WTC11 (cell line): ENCODE data around the gene SMYD3. TPM values are rescaled to one million over a fixed set of nuclear protein-coding genes. Genes with fewer than 3 reads are reported as not detected.

Experiments
- ATAC-seq: fragments of 200-7000 bp; cut with Tn5 transposase; 2 replicates; pipeline ENCODE4 v1.10.0; 2021; ENCODE audit warnings: mild to moderate bottlenecking, moderate library complexity
- CTCF ChIA-PET: fragments of 300-600 bp; sonication (Branson Sonifier 250); formaldehyde crosslinking; loops from one replicate; lab custom pipeline; 2021; ENCODE audit warnings: antibody characterized with exemption; lab: Charles Lee
- POLR2A ChIA-PET: fragments of 350-600 bp; sonication (Branson Sonifier 250); formaldehyde crosslinking; loops from one replicate; lab custom pipeline; 2021; ENCODE audit warnings: antibody characterized with exemption; lab: Charles Lee
- DNase-seq: peaks from one replicate; pipeline ENCODE4 v3.0.0; 2021; ENCODE audit warnings: low spot score
- H3K27ac Mint-ChIP-seq: 2 replicates; pipeline ENCODE4 v1.8.0; 2021; ENCODE audit warnings: mixed read lengths
- H3K27me3 Mint-ChIP-seq: 2 replicates; pipeline ENCODE4 v1.8.0; 2021; ENCODE audit warnings: low read depth, mild to moderate bottlenecking, moderate library complexity, mixed read lengths
- H3K36me3 Mint-ChIP-seq: 2 replicates; pipeline ENCODE4 v1.8.0; 2021; ENCODE audit warnings: mixed read lengths
- H3K4me1 Mint-ChIP-seq: 2 replicates; pipeline ENCODE4 v1.8.0; 2022; ENCODE audit warnings: mixed read lengths
- H3K4me3 Mint-ChIP-seq: 2 replicates; pipeline ENCODE4 v1.8.0; 2021; ENCODE audit warnings: mild to moderate bottlenecking, moderate library complexity, mixed read lengths
- H3K9me3 Mint-ChIP-seq: 2 replicates; pipeline ENCODE4 v1.8.0; 2021; ENCODE audit warnings: mixed read lengths
- ATF6 ChIP-seq: sonication (generic); formaldehyde crosslinking; IDR thresholded peaks from 2 replicates; pipeline ENCODE4 v1.8.1; 2023; ENCODE audit warnings: mild to moderate bottlenecking, missing genetic modification reagents
- CTCF ChIP-seq: fragments of 200-600 bp; IDR thresholded peaks from 2 replicates; pipeline ENCODE4 v1.8.0; 2022; ENCODE audit warnings: antibody characterized with exemption
- ELF4 ChIP-seq: sonication (generic); formaldehyde crosslinking; IDR thresholded peaks from 2 replicates; pipeline ENCODE4 v1.8.1; 2022; ENCODE audit warnings: low read depth, mild to moderate bottlenecking, moderate library complexity, missing genetic modification reagents
- FOXJ3 ChIP-seq: sonication (generic); formaldehyde crosslinking; IDR thresholded peaks from 2 replicates; pipeline ENCODE4 v1.9.0; 2021; ENCODE audit warnings: missing genetic modification reagents, mild to moderate bottlenecking, borderline replicate concordance
- FOXP1 ChIP-seq: sonication (generic); formaldehyde crosslinking; IDR thresholded peaks from 2 replicates; pipeline ENCODE4 v1.8.0; 2022; ENCODE audit warnings: missing genetic modification reagents, mild to moderate bottlenecking, moderate library complexity, borderline replicate concordance
- GABPB1 ChIP-seq: sonication (generic); formaldehyde crosslinking; IDR thresholded peaks from 2 replicates; pipeline ENCODE4 v1.8.1; 2023; ENCODE audit warnings: mild to moderate bottlenecking, missing genetic modification reagents
- GRHL2 ChIP-seq: fragments of 250-450 bp; sonication (Bioruptor Pico); IDR thresholded peaks from 2 replicates; pipeline ENCODE4 v1.8.0; 2022; ENCODE audit warnings: mild to moderate bottlenecking, moderate library complexity; ENCODE audit not compliant: insufficient replicate concordance, severe bottlenecking
- HMGA2 ChIP-seq: fragments of 250-450 bp; sonication (Bioruptor Pico); IDR thresholded peaks from 2 replicates; pipeline ENCODE4 v1.4.0; 2021; ENCODE audit warnings: mild to moderate bottlenecking, moderate library complexity
- HMGXB4 ChIP-seq: sonication (generic); formaldehyde crosslinking; IDR thresholded peaks from 2 replicates; pipeline ENCODE4 v1.8.1; 2023; ENCODE audit warnings: mild to moderate bottlenecking, moderate library complexity, missing genetic modification reagents
- JAZF1 ChIP-seq: fragments of 250-450 bp; sonication (Bioruptor Pico); IDR thresholded peaks from 2 replicates; pipeline ENCODE4 v1.9.0; 2021; ENCODE audit warnings: moderate library complexity, mild to moderate bottlenecking, inconsistent platforms
- MAX ChIP-seq: sonication (generic); formaldehyde crosslinking; IDR thresholded peaks from 2 replicates; pipeline ENCODE4 v1.8.0; 2022; ENCODE audit warnings: mild to moderate bottlenecking, missing genetic modification reagents
- NFYB ChIP-seq: sonication (generic); formaldehyde crosslinking; conservative IDR thresholded peaks from 2 replicates; pipeline ENCODE4 v1.8.0; 2022; ENCODE audit warnings: low read depth, missing genetic modification reagents
- NR1H2 ChIP-seq: sonication (generic); formaldehyde crosslinking; IDR thresholded peaks from 2 replicates; pipeline ENCODE4 v1.9.0; 2021; ENCODE audit warnings: mild to moderate bottlenecking, moderate library complexity, missing genetic modification reagents
- PREB ChIP-seq: sonication (generic); formaldehyde crosslinking; IDR thresholded peaks from 2 replicates; pipeline ENCODE4 v1.8.1; 2022; ENCODE audit warnings: mild to moderate bottlenecking, missing genetic modification reagents, moderate library complexity, borderline replicate concordance
- SMAD3 ChIP-seq: sonication (generic); formaldehyde crosslinking; IDR thresholded peaks from 2 replicates; pipeline ENCODE4 v1.8.0; 2022; ENCODE audit warnings: missing genetic modification reagents, mild to moderate bottlenecking, borderline replicate concordance
- TEAD1 ChIP-seq: sonication (generic); formaldehyde crosslinking; IDR thresholded peaks from 2 replicates; pipeline ENCODE4 v1.8.0; 2022; ENCODE audit warnings: mild to moderate bottlenecking, missing genetic modification reagents
- TP53 ChIP-seq: sonication (generic); formaldehyde crosslinking; IDR thresholded peaks from 2 replicates; pipeline ENCODE4 v1.8.1; 2023; ENCODE audit warnings: mild to moderate bottlenecking, missing genetic modification reagents
- USF1 ChIP-seq: sonication (generic); formaldehyde crosslinking; IDR thresholded peaks from 2 replicates; pipeline ENCODE4 v1.8.0; 2022; ENCODE audit warnings: mild to moderate bottlenecking, missing genetic modification reagents
- ZNF138 ChIP-seq: sonication (generic); formaldehyde crosslinking; conservative IDR thresholded peaks from 2 replicates; pipeline ENCODE4 v1.8.1; 2022; ENCODE audit warnings: mild to moderate bottlenecking, moderate library complexity, missing genetic modification reagents
- ZNF263 ChIP-seq: sonication (generic); formaldehyde crosslinking; IDR thresholded peaks from 2 replicates; pipeline ENCODE4 v1.8.1; 2022; ENCODE audit warnings: low read depth, mild to moderate bottlenecking, moderate library complexity, missing genetic modification reagents
- ZNF423 ChIP-seq: fragments of 250-450 bp; sonication (Bioruptor Pico); IDR thresholded peaks from 2 replicates; pipeline ENCODE4 v2.1.2; 2022; ENCODE audit warnings: mild to moderate bottlenecking, moderate library complexity
- ZNF512 ChIP-seq: sonication (generic); formaldehyde crosslinking; IDR thresholded peaks from 2 replicates; pipeline ENCODE4 v1.8.1; 2022; ENCODE audit warnings: missing genetic modification reagents, borderline replicate concordance
- total RNA-seq: library from RNA; stranded (reverse); gene quantifications from 3 replicates; pipeline ENCODE4 v1.2.3, GENCODE V29; 2021

SMYD3 gene
- total RNA-seq, 1 experiment from 2014 or later: 21.4 TPM

- TF ChIP-seq TEAD1: no peak
- TF ChIP-seq, all 79 proteins: peak for 0
Observed at GRCh38 chr1:245872475-245872874, 634.6 kb downstream of the SMYD3 start (continued).

- no peak for ATAC-seq
- no peak for DNase-seq
- H3K27ac Mint-ChIP-seq: no peak overlapping the region
- POLR2A ChIA-PET: no interaction called here
- no peaks in the 10 kb centered on the region for H3K36me3 Mint-ChIP-seq
- no peak overlapping the region for H3K4me3 Mint-ChIP-seq
- no peaks in the 10 kb centered on the region for H3K27me3 Mint-ChIP-seq
- no peaks in the 10 kb centered on the region for H3K9me3 Mint-ChIP-seq
- H3K4me1 Mint-ChIP-seq: no peaks in the 10 kb centered on the region
- CTCF ChIA-PET: interaction anchor here (1.8 to 5.0 kb wide), 2 partner anchors 17 to 74 kb away, joined by 5 to 29 read pairs; no protein-coding TSS in a partner anchor
- TF ChIP-seq HMGXB4 (CRISPR knock-in tag): no peak
- no peak for TF ChIP-seq ZNF263 (CRISPR knock-in tag)
- TF ChIP-seq GRHL2 (CRISPR knock-in tag): no peak
- no peak for TF ChIP-seq USF1
- TF ChIP-seq ELF4 (CRISPR knock-in tag): no peak
- no peak for TF ChIP-seq ATF6 (CRISPR knock-in tag)
- no peak for TF ChIP-seq TP53 (CRISPR knock-in tag)
- TF ChIP-seq GABPB1 (CRISPR knock-in tag): no peak
- TF ChIP-seq ZNF423 (CRISPR knock-in tag): no peak
- TF ChIP-seq CTCF: no peak
Observed at GRCh38 chr1:245871915-245872314, 635.2 kb downstream of the SMYD3 start.

- ATAC-seq: no peak
- ChIA-PET POLR2A (no interaction called here), CTCF (interaction anchor here (1.8 to 3.9 kb wide), 2 partner anchors 18 to 73 kb away, joined by 5 to 15 read pairs; no protein-coding TSS in a partner anchor)
- TF ChIP-seq HMGA2 (CRISPR knock-in tag) (no peak), HMGXB4 (CRISPR knock-in tag) (no peak), GABPB1 (CRISPR knock-in tag) (no peak), ZNF138 (CRISPR knock-in tag) (no peak), JAZF1 (CRISPR knock-in tag) (no peak), FOXP1 (no peak), SMAD3 (no peak), PREB (CRISPR knock-in tag) (no peak), ZNF512 (CRISPR knock-in tag) (no peak), TEAD1 (no peak), GRHL2 (CRISPR knock-in tag) (no peak), FOXJ3 (CRISPR knock-in tag) (no peak), NR1H2 (CRISPR knock-in tag) (no peak), NFYB (no peak), MAX (CRISPR knock-in tag) (no peak)
- H3K27ac Mint-ChIP-seq: no peak overlapping the region
- H3K4me1 Mint-ChIP-seq: no peaks in the 10 kb centered on the region
- H3K36me3 Mint-ChIP-seq: no peaks in the 10 kb centered on the region
- no peak for DNase-seq
- H3K4me3 Mint-ChIP-seq: no peak overlapping the region
- H3K27me3 Mint-ChIP-seq: no peaks in the 10 kb centered on the region
- no peaks in the 10 kb centered on the region for H3K9me3 Mint-ChIP-seq
Observed at GRCh38 chr1:245871191-245871590, 635.9 kb downstream of the SMYD3 start.
